LNCaP clone FGC (cell line): ENCODE measurements around the gene LGR6.

Experiments
- DNase-seq: peaks from one replicate; pipeline ENCODE4 v3.0.0-alpha.2; 2011; ENCODE audit warnings: low read depth
- H3K4me3 ChIP-seq: 2 replicates; pipeline ENCODE4 v1.5.1; 2011; ENCODE audit warnings: mild to moderate bottlenecking, low read depth, low read length, control low read depth
- TF ChIP-seq, protein P1 (sequence below): IDR thresholded peaks from 2 replicates; pipeline ENCODE4 v1.5.1; 2012; ENCODE audit warnings: mild to moderate bottlenecking; ENCODE audit not compliant: control insufficient read depth, insufficient read depth; ENCODE audit errors: extremely low read depth

Gene LGR6

GRCh38 chr1:202149566-202149965 lies 44.0 kb upstream of the LGR6 start:
- no peak for DNase-seq
- no peak overlapping the region for H3K4me3 ChIP-seq
- TF ChIP-seq, protein P1, sequence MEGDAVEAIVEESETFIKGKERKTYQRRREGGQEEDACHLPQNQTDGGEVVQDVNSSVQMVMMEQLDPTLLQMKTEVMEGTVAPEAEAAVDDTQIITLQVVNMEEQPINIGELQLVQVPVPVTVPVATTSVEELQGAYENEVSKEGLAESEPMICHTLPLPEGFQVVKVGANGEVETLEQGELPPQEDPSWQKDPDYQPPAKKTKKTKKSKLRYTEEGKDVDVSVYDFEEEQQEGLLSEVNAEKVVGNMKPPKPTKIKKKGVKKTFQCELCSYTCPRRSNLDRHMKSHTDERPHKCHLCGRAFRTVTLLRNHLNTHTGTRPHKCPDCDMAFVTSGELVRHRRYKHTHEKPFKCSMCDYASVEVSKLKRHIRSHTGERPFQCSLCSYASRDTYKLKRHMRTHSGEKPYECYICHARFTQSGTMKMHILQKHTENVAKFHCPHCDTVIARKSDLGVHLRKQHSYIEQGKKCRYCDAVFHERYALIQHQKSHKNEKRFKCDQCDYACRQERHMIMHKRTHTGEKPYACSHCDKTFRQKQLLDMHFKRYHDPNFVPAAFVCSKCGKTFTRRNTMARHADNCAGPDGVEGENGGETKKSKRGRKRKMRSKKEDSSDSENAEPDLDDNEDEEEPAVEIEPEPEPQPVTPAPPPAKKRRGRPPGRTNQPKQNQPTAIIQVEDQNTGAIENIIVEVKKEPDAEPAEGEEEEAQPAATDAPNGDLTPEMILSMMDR: no peak

GRCh38 chr1:202150187-202150586 lies 43.4 kb upstream of the LGR6 start:
- DNase-seq: no peak
- no peak overlapping the region for H3K4me3 ChIP-seq
- TF ChIP-seq, protein P1: no peak

DNA sequence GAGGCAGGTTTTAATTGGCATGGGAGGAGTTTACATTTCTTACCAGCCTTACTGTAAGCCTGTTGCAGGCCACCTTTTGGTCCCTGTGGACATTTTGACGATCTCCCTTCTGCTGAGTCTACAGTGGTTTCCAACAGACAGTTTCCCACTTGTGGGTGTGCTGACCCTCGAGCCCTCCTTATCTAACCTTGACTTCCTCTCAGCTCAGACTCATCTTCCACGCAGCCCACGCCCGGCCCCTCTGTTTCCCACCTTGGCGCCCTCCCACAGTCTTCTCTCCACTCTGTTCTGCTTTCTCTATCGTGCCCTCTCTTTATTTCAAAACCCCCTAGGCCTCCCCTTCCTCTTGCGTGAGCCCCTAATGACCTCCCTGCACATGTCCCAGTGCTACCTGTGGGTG lies 43.0 kb upstream of the LGR6 start:
- no peak for DNase-seq

GRCh38 chr1:202151045-202151444 lies 42.6 kb upstream of the LGR6 start:
- H3K4me3 ChIP-seq: no peak overlapping the region
- TF ChIP-seq, protein P1: no peak
- DNase-seq: no peak

More for the DNA sequence above, 43.0 kb upstream of the LGR6 start:
- TF ChIP-seq, protein P1: no peak
- H3K4me3 ChIP-seq: no peak overlapping the region

- TF ChIP-seq, protein P1: no peak
- no peak for DNase-seq
- no peak overlapping the region for H3K4me3 ChIP-seq
Observed at GRCh38 chr1:202152399-202152798, 41.2 kb upstream of the LGR6 start.

DNA sequence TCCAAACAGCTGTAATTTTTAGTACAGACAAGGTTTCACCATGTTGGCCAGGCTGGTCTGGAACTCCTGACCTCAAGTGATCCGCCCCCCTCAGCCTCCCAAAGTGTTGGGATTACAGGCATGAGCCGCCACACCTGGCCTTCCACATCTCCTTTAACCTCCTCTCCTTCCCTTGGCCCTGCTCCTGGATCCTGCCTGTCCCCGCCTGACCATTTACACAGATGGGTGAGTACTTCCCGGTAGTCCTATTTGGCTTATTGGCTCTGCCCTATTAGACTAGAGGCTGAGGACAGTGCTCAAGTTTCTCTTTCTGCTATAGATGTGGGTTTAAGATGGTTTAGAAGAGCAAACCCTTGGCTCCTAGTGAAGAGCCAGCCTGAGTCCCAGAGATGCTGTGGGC lies 40.3 kb upstream of the LGR6 start:
- DNase-seq: no peak
- no peak overlapping the region for H3K4me3 ChIP-seq
- TF ChIP-seq, protein P1: no peak

- TF ChIP-seq, protein P1: no peak
- no peak for DNase-seq
- no peak overlapping the region for H3K4me3 ChIP-seq
Observed at GRCh38 chr1:202154148-202154765, 39.3 kb upstream of the LGR6 start.
